Transverse colon (tissue), 4 donors: ENCODE results near the gene MESD.

Experiments
- CTCF ChIP-seq, 5 experiments: fragments of 200-600 bp in 3 of 5; fragments of 450-650 bp in 2 of 5; sonication (generic) in 3 of 5; IDR thresholded peaks; 1 replicate in 2 of 5; 2 replicates in 3 of 5; pipeline ENCODE4 v1.5.1; 2016 to 2017; ENCODE audit warnings: antibody characterized with exemption in 5 of 5, inconsistent platforms in 3 of 5, mild to moderate bottlenecking in 2 of 5, moderate library complexity in 1 of 5
- POLR2A ChIP-seq: fragments of 450-650 bp; IDR thresholded peaks from one replicate; pipeline ENCODE4 v1.6.1; 2016; ENCODE audit warnings: antibody characterized with exemption, mild to moderate bottlenecking, moderate library complexity
- POLR2AphosphoS5 ChIP-seq, 3 donors: sonication (generic); formaldehyde crosslinking; IDR thresholded peaks; one replicate each; pipeline ENCODE4 v1.6.1; 2016; ENCODE audit warnings: antibody characterized with exemption in 3 of 3

DNA sequence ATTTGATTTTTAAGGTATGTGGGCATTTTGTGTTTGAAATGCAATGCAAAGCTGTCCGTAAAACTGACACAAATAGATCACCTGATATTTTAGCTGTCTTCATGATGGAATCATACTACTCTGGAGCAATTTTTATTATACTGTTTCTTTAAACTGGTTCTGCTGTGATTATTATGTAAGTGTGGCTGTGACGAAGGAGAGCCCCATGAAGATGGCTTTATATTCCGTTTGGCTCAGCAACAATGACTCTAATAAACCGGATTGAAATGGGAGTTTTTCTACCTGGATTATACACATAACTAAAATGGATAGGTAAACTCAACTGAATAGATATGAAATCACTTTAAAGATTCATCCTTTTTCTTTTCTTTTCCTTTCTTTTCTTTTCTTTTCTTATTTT lies 20.5 kb upstream of the MESD start:
- no peak for TF ChIP-seq CTCF (IDR thresholded peaks at IDR 0.05)
- TF ChIP-seq POLR2A = no peak
- no peak for TF ChIP-seq POLR2AphosphoS5 (IDR thresholded peaks at IDR 0.05)
